ENCODE measurements around the gene BCAR1. TPM values are rescaled to one million over a fixed set of nuclear protein-coding genes. Genes with fewer than 3 reads are reported as not detected.

Gene BCAR1
- total and polyA plus RNA-seq, 2 of the 13 experiments (the other 11 are each of a cell fraction or from before 2014, with no cell fraction given): 48.1 to 51.7 TPM

GRCh38 chr16:75265911-75266701 lies 14.7 kb upstream of the BCAR1 start (continued):
- TF ChIP-seq ZBTB40 (IDR thresholded peaks at IDR 0.05): no peak
- TF ChIP-seq ZBTB40 (CRISPR knock-in tag; IDR thresholded peaks at IDR 0.05): 0 out of 2 replicates have a peak, but pooled peaks have one; percentile 15
- peak; percentile 83; the same call in 1 of the 2 replicates for TF ChIP-seq ZNF253 (CRISPR knock-in tag; IDR thresholded peaks at IDR 0.05; ENCODE audit: borderline replicate concordance)
- no peak for TF ChIP-seq MNT (IDR thresholded peaks at IDR 0.05)
- no peak for TF ChIP-seq MAFK (conservative IDR thresholded peaks at IDR 0.05 in 1 of 2, IDR thresholded peaks at IDR 0.05 in 1 of 2; ENCODE audit: low read length in 2 of 2)
- TF ChIP-seq ZNF407 (CRISPR knock-in tag; IDR thresholded peaks at IDR 0.05; ENCODE audit: not compliant biosample characterization): peak; percentile 79

All from HepG2 (cell line).